ENCODE measurements around the gene RPH3AL.
"Not testable (repeated sequence)": the region's sequence is repeated elsewhere in the genome, so short reads cannot be mapped to it uniquely, and the experiment has no call there.

The RPH3AL gene

GRCh38 chr17:202501-202951 lies 150.1 kb downstream of the RPH3AL start:
- no peak for DNase-seq (ENCODE audit: low read depth in 2 of 2)

GRCh38 chr17:201736-202135 lies 150.9 kb downstream of the RPH3AL start:
- not testable (repeated sequence) for DNase-seq (ENCODE audit: low read depth in 2 of 2)

- not testable (repeated sequence) for DNase-seq (ENCODE audit: low read depth in 2 of 2)
Observed at GRCh38 chr17:201257-201656, 151.3 kb downstream of the RPH3AL start.

- DNase-seq (ENCODE audit: low read depth in 2 of 2): no peak
Observed at GRCh38 chr17:200586-200985, 152.0 kb downstream of the RPH3AL start.

- DNase-seq (ENCODE audit: low read depth in 2 of 2): no peak
Observed at GRCh38 chr17:199806-200545, 152.6 kb downstream of the RPH3AL start.

DNA sequence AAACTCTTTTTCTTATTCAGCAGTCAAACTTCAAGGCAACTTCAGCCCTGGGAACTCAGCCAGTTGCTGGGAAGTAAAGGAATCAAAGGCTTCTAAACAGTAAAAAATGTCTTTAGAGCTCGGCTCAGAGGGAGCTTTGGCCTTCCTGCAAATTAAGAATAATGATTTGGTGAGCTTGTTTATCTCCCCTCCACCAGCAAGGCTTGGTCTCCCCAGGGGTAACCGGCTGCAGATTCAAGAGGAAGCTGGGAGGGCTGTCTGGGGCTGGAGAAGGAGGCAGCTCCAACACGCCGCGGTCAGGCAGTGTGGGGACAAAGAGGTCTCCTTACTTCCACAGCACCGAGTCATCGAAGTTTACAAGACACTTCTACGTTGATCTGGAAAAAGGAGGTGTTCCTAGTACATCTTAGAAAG lies 153.4 kb downstream of the RPH3AL start:
- no peak for DNase-seq (ENCODE audit: low read depth in 2 of 2)

- DNase-seq (ENCODE audit: low read depth in 2 of 2): not testable (repeated sequence)
Observed at GRCh38 chr17:198225-198624, 154.4 kb downstream of the RPH3AL start.

DNA sequence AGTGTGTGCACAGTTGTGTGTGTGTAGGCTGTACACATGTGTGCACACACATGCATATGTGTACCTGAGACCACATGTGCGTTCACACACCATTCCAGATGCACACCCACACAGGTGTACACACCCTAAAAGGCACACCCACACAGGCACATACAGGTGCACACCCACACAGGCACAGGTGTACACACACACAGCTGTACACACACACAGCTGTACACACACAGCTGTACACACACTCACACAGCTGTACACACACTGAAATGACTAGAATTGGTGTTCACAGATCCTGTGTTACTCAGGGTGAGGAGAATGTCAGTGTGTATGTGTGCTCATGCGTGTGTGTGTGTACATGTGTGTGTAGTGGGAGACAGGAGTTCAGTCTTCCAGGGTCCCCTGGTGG lies 155.3 kb downstream of the RPH3AL start:
- DNase-seq (ENCODE audit: low read depth in 2 of 2): no peak

DNA sequence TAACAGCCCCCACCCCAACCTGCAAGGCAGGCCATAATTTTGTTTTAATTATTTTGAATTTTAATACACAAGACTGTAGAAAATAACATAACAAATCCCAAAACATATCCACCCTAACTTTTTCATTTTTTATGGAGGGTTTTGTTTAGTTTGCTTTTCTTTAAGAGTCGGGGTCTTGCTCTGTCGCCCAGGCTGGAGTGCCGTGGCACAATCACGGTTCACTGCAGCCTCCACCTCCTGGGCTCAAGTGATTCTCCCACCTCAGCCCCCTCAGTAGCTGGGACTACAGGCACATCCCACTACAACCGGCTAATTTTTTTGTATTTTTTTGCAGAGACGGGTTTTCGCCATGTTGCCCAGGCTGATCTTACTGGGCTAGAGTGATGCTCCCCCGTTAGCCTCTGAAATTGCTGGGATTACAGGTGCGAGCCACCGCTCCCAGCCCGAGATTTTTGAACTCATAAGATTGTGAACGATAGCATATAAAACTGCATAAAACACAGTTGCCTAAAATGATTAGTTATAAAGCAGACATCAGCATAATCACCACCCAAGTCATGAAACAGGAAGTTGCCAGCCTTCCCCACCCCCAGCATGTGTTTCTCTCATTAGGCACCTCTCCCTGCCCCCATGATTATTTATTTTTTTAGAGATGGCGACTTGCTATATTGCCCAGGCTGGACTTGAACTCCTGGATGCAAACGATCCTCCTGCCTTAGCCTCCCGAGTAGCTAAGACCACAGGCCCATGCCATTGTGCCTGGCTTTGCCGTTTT lies 157.6 kb downstream of the RPH3AL start:
- no peak for DNase-seq (ENCODE audit: low read depth in 2 of 2)

DNA sequence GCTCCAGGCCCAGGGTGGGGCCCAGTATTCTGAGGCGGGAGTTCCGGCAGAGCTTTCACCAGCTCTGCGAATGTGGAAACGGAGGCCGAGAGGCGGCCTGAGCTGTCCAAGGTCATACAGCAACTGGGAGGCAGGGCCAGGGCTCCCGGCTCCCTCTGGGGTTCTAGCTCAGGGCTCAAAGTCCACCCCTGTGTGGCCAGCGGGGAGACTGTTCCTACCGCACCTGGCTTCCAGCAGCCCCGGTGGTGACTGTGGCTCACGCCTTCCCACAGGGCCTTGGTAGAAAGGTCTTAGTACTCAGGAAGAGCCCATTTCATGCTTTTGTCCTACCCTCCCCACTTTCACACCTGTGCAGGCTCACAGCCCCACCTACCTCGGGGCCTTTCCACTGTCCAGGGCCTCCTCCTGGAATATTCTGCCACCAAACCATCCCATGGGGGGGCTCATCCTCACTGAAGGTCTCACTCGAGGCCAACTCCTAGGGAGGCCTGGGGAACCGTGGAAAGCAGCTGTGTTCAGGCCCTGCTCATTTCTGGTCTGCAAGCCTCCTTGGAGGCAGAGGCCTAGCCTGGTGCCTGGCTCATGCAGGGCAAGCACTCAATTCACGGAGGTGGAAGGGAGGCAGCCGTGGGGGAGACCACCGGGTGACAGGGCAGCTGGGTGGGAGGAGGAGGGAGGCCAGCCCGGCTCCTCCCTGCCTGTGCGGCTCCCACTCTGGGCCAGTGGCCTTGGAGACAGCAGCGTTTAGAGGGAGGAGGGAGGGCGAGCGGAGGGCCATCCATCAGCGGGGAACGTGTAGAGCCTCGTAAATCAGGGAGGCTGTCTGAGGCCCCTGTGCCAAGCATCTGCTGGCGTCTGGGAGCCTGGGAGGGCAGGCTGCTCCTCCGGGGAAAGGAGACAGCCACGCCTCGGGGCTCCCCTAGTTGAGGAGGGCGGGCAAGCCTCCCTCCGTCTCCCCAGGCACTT lies 158.5 kb downstream of the RPH3AL start:
- DNase-seq (ENCODE audit: low read depth in 2 of 2): no peak

GRCh38 chr17:193426-193810 lies 159.2 kb downstream of the RPH3AL start:
- DNase-seq (ENCODE audit: low read depth in 2 of 2): no peak

GRCh38 chr17:192666-193425 lies 159.8 kb downstream of the RPH3AL start:
- DNase-seq (ENCODE audit: low read depth in 2 of 2): no peak

DNA sequence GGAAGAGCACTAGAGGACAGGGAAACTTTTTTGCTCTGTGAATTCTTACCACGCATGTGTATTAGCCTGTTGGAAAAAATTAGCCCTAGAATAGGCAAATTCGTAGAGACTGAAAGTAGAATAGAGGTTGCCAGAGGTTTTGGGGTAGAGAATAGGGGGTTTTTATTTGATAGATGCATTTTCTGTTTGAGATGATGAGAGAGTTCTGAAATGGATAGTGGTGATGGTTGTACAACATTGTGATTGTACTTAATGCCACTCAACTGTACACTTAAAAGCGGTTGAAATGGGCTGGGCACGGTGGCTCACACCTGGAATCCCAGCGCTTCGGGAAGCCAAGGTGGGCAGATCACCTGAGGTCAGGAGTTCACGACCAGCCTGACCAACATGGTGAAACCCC lies 163.2 kb downstream of the RPH3AL start:
- no peak for DNase-seq (ENCODE audit: low read depth in 2 of 2)

DNA sequence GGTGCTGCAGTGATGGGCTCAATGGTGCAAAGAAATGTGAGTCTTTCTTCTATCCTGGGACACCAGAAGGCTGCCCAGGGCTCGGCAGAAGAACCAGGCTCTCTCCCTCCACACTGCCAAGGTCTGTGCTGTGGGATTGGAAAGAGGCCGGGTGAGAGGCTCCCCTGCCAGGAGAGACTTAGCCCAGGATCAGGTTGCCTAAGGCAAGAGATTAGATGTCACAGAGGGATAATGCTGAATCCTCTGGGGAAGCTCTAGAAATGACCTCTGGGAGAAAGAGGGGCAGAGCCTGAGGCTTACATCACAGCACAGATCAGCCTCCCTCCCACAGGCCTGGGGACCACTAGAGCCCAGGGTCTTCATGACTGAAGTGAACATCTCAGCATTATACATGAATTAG lies 165.5 kb downstream of the RPH3AL start:
- no peak for DNase-seq (ENCODE audit: low read depth in 2 of 2)

GRCh38 chr17:185445-186138 lies 167.0 kb downstream of the RPH3AL start:
- no peak for DNase-seq (ENCODE audit: low read depth in 2 of 2)

- DNase-seq (ENCODE audit: low read depth in 2 of 2): no peak
Observed at GRCh38 chr17:183021-183420, 169.6 kb downstream of the RPH3AL start.

- DNase-seq (ENCODE audit: low read depth in 2 of 2): no peak
Observed at GRCh38 chr17:182050-182751, 170.4 kb downstream of the RPH3AL start.

- no peak for DNase-seq (ENCODE audit: low read depth in 2 of 2)
Observed at GRCh38 chr17:181245-182049, 171.2 kb downstream of the RPH3AL start, which contains the start of gene DOC2B. DOC2B (minus strand) TSS chr17:181650; CDS start chr17:181479, 171 bp downstream.
